HEK293 (cell line): ENCODE results near the gene KIF3B.

Experiments
- CTCF ChIP-seq: fragments of 450-650 bp; formaldehyde crosslinking; IDR thresholded peaks from 2 replicates; pipeline ENCODE4 v1.5.1; 2016; ENCODE audit warnings: missing biosample characterization, missing genetic modification characterization
- REST ChIP-seq: fragments of 450-650 bp; formaldehyde crosslinking; IDR thresholded peaks from 2 replicates; pipeline ENCODE4 v1.5.1; 2016; ENCODE audit warnings: missing biosample characterization, missing genetic modification characterization
- TCF7L2 ChIP-seq: IDR thresholded peaks from 2 replicates; pipeline ENCODE4 v1.6.1; 2011; ENCODE audit warnings: low read depth, mild to moderate bottlenecking, inconsistent platforms, low read length, moderate library complexity, borderline replicate concordance
- YY2 ChIP-seq: fragments of 450-650 bp; formaldehyde crosslinking; IDR thresholded peaks from 2 replicates; pipeline ENCODE4 v1.5.1; 2016; ENCODE audit warnings: missing biosample characterization, missing genetic modification characterization
- ZBTB17 ChIP-seq: fragments of 450-650 bp; formaldehyde crosslinking; IDR thresholded peaks from 2 replicates; pipeline ENCODE4 v1.5.1; 2016; ENCODE audit warnings: missing biosample characterization, missing genetic modification characterization
- ZBTB26 ChIP-seq: fragments of 450-650 bp; formaldehyde crosslinking; optimal IDR thresholded peaks from 2 replicates; pipeline ENCODE3; 2016; ENCODE audit warnings: missing biosample characterization, mild to moderate bottlenecking, missing genetic modification characterization
- ZNF311 ChIP-seq: fragments of 450-650 bp; formaldehyde crosslinking; IDR thresholded peaks from 2 replicates; pipeline ENCODE4 v1.5.1; 2017; ENCODE audit warnings: missing biosample characterization, missing genetic modification characterization, borderline replicate concordance

DNA sequence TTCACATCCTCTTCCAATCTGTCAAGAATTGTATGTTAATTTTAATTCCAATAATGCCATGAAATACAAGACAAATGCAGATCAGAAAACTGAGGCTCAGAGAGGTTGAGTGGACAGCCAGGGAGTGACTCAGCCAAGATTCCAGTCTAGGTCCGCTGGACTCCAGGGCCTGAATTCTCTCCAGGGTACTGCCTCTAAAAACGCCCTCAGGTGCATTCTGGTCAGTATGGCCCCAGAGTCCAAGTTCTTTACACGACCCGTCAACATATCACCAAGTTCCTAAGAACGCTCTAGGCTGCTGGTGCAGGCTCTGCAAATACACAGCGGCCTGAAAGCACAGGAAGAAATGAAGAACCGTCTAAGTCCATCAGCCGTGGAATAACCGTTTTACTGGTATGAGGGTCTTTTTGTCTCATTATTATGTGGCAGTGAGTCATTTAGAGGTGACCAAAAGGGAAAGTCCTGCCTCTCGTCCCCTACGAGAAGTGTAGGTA, 80.0 kb downstream of the KIF3B start:
- no peak for TF ChIP-seq CTCF (tag by site-specific recombination)
- TF ChIP-seq ZBTB26 (tag by site-specific recombination) = no peak
- no peak for TF ChIP-seq REST (tag by site-specific recombination)
- no peak for TF ChIP-seq TCF7L2
- TF ChIP-seq ZBTB17 (tag by site-specific recombination) = no peak
- no peak for TF ChIP-seq ZNF311 (tag by site-specific recombination)
- TF ChIP-seq YY2 (tag by site-specific recombination) = no peak
